GM19467 (cell line): Measurements from ENCODE around the gene CC2D2B.
"Not testable (repeated sequence)": the region's sequence is repeated elsewhere in the genome, so short reads cannot be mapped to it uniquely, and the experiment has no call there.

Experiments used
- ATAC-seq: cut with Tn5 transposase; IDR thresholded peaks from one replicate; pipeline ENCODE4 v1.9.1; 2021; ENCODE audit warnings: mild to moderate bottlenecking, moderate library complexity; ENCODE audit not compliant: unreplicated experiment

Gene CC2D2B

GRCh38 chr10:95907456-95908253 is at the start of gene CC2D2B:
CC2D2B (plus strand) TSS chr10:95907975; CDS start chr10:95911324, 3,349 bp downstream.
- ATAC-seq = peak; percentile 83

GRCh38 chr10:95860166-95860940 is 47.4 kb upstream of the CC2D2B start:
- ATAC-seq = no peak

- ATAC-seq = no peak
Observed at GRCh38 chr10:95861386-95861785, 46.4 kb upstream of the CC2D2B start.

- ATAC-seq = peak; percentile 83
Observed at GRCh38 chr10:95864906-95865813, 42.6 kb upstream of the CC2D2B start.

GRCh38 chr10:95865814-95866466 is 41.8 kb upstream of the CC2D2B start:
- ATAC-seq = no peak

- ATAC-seq = no peak
Observed at GRCh38 chr10:95866467-95866842, 41.3 kb upstream of the CC2D2B start.

GRCh38 chr10:95867866-95868265 is 39.9 kb upstream of the CC2D2B start:
- no peak for ATAC-seq

- no peak for ATAC-seq
Observed at GRCh38 chr10:95872158-95872711, 35.5 kb upstream of the CC2D2B start.

- no peak for ATAC-seq
Observed at GRCh38 chr10:95873139-95873538, 34.6 kb upstream of the CC2D2B start.

GRCh38 chr10:95873651-95874050 is 34.1 kb upstream of the CC2D2B start:
- ATAC-seq = no peak

GRCh38 chr10:95874783-95875182 is 33.0 kb upstream of the CC2D2B start:
- ATAC-seq = not testable (repeated sequence)

GRCh38 chr10:95876756-95877155 is 31.0 kb upstream of the CC2D2B start:
- ATAC-seq = no peak

GRCh38 chr10:95877881-95878280 is 29.9 kb upstream of the CC2D2B start:
- ATAC-seq = no peak

GRCh38 chr10:95880704-95881103 is 27.1 kb upstream of the CC2D2B start:
- no peak for ATAC-seq

GRCh38 chr10:95881316-95881715 is 26.5 kb upstream of the CC2D2B start:
- ATAC-seq = no peak

- no peak for ATAC-seq
Observed at GRCh38 chr10:95889830-95890229, 17.9 kb upstream of the CC2D2B start.

- no peak for ATAC-seq
Observed at GRCh38 chr10:95896071-95896850, 11.5 kb upstream of the CC2D2B start.

- not testable (repeated sequence) for ATAC-seq
Observed at GRCh38 chr10:95905897-95906580, 1.7 kb upstream of the CC2D2B start.
